Measurements from ENCODE around the gene LDHB. TPM values are rescaled to one million over a fixed set of nuclear protein-coding genes. Genes with fewer than 3 reads are reported as not detected.

Gene LDHB
- total RNA-seq, 2 donors from 2014 or later, result 209 to 214 TPM

Other genes starting within 250 kb of the LDHB start
- 10 to 100 TPM; 36.7 to 46.2 TPM for gene PYROXD1, start 220.2 kb downstream of the LDHB start, total RNA-seq
- 10 to 100 TPM; 11.5 to 11.7 TPM for gene RECQL, start 156.2 kb downstream of the LDHB start, total RNA-seq
- gene GOLT1B, start 156.1 kb downstream of the LDHB start, total RNA-seq, result 10 to 100 TPM; 18.6 to 23.3 TPM
- not detected for gene SPX, start 131.5 kb downstream of the LDHB start, total RNA-seq
- not detected for gene GYS2, start 53.0 kb downstream of the LDHB start, total RNA-seq
- 1 to 10 TPM in 1 of 2 donors, under 1 TPM in 1; 0.46 to 2.4 TPM for gene KCNJ8, start 116.9 kb upstream of the LDHB start, total RNA-seq